ENCODE data around the gene LRRC32. TPM values are rescaled to one million over a fixed set of nuclear protein-coding genes. Genes with fewer than 3 reads are reported as not detected.

Gene LRRC32
- total and polyA plus RNA-seq, 2 experiments from 2014 or later, result 0.42 to 0.58 TPM

DNA sequence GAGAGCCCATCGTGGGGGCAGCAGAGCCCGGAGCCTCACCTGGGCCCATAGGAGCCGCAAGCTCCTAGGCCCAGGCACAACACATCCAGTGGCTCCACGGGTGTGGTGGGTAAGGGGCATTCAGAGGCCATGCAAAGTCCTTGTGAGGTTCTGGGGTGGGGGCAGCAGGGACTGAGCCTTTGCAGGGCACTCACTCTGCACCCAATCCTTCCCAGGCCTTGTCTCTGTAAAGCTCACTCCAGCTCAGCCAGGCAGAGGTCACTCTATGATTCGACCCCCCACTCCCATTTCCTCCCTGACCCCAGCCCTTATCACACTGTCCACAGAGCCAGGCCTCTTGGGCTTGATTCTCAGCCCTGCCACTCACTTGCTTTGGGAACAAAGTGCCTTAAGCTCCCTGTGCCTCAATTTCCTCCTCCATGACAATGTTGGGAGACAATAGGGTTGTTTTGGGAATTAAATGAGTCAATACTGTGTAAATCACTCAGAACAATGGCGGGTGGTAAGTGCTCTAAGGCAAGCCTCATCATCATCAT lies 46.6 kb downstream of the LRRC32 start (continued):
- TF ChIP-seq, protein P1, sequence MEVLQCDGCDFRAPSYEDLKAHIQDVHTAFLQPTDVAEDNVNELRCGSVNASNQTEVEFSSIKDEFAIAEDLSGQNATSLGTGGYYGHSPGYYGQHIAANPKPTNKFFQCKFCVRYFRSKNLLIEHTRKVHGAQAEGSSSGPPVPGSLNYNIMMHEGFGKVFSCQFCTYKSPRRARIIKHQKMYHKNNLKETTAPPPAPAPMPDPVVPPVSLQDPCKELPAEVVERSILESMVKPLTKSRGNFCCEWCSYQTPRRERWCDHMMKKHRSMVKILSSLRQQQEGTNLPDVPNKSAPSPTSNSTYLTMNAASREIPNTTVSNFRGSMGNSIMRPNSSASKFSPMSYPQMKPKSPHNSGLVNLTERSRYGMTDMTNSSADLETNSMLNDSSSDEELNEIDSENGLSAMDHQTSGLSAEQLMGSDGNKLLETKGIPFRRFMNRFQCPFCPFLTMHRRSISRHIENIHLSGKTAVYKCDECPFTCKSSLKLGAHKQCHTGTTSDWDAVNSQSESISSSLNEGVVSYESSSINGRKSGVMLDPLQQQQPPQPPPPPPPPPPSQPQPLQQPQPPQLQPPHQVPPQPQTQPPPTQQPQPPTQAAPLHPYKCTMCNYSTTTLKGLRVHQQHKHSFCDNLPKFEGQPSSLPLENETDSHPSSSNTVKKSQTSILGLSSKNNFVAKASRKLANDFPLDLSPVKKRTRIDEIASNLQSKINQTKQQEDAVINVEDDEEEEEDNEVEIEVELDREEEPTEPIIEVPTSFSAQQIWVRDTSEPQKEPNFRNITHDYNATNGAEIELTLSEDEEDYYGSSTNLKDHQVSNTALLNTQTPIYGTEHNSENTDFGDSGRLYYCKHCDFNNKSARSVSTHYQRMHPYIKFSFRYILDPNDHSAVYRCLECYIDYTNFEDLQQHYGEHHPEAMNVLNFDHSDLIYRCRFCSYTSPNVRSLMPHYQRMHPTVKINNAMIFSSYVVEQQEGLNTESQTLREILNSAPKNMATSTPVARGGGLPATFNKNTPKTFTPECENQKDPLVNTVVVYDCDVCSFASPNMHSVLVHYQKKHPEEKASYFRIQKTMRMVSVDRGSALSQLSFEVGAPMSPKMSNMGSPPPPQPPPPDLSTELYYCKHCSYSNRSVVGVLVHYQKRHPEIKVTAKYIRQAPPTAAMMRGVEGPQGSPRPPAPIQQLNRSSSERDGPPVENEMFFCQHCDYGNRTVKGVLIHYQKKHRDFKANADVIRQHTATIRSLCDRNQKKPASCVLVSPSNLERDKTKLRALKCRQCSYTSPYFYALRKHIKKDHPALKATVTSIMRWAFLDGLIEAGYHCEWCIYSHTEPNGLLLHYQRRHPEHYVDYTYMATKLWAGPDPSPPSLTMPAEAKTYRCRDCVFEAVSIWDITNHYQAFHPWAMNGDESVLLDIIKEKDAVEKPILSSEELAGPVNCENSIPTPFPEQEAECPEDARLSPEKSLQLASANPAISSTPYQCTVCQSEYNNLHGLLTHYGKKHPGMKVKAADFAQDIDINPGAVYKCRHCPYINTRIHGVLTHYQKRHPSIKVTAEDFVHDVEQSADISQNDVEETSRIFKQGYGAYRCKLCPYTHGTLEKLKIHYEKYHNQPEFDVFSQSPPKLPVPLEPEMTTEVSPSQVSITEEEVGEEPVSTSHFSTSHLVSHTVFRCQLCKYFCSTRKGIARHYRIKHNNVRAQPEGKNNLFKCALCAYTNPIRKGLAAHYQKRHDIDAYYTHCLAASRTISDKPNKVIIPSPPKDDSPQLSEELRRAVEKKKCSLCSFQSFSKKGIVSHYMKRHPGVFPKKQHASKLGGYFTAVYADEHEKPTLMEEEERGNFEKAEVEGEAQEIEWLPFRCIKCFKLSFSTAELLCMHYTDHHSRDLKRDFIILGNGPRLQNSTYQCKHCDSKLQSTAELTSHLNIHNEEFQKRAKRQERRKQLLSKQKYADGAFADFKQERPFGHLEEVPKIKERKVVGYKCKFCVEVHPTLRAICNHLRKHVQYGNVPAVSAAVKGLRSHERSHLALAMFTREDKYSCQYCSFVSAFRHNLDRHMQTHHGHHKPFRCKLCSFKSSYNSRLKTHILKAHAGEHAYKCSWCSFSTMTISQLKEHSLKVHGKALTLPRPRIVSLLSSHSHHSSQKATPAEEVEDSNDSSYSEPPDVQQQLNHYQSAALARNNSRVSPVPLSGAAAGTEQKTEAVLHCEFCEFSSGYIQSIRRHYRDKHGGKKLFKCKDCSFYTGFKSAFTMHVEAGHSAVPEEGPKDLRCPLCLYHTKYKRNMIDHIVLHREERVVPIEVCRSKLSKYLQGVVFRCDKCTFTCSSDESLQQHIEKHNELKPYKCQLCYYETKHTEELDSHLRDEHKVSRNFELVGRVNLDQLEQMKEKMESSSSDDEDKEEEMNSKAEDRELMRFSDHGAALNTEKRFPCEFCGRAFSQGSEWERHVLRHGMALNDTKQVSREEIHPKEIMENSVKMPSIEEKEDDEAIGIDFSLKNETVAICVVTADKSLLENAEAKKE (CRISPR knock-in tag; IDR thresholded peaks at IDR 0.05), result no peak
- TF ChIP-seq STAT1 (IDR thresholded peaks at IDR 0.05; ENCODE audit: unreplicated experiment), result no peak
- TF ChIP-seq NANOG (IDR thresholded peaks at IDR 0.05; ENCODE audit: borderline replicate concordance), result no peak
- TF ChIP-seq ZNF114 (CRISPR knock-in tag; IDR thresholded peaks at IDR 0.05), result no peak
- TF ChIP-seq POLR2AphosphoS5 (IDR thresholded peaks at IDR 0.05; ENCODE audit: low read depth), result no peak
- TF ChIP-seq, protein P2, sequence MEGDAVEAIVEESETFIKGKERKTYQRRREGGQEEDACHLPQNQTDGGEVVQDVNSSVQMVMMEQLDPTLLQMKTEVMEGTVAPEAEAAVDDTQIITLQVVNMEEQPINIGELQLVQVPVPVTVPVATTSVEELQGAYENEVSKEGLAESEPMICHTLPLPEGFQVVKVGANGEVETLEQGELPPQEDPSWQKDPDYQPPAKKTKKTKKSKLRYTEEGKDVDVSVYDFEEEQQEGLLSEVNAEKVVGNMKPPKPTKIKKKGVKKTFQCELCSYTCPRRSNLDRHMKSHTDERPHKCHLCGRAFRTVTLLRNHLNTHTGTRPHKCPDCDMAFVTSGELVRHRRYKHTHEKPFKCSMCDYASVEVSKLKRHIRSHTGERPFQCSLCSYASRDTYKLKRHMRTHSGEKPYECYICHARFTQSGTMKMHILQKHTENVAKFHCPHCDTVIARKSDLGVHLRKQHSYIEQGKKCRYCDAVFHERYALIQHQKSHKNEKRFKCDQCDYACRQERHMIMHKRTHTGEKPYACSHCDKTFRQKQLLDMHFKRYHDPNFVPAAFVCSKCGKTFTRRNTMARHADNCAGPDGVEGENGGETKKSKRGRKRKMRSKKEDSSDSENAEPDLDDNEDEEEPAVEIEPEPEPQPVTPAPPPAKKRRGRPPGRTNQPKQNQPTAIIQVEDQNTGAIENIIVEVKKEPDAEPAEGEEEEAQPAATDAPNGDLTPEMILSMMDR (conservative IDR thresholded peaks at IDR 0.05; ENCODE audit: low read depth in 2 of 2), result no peak

DNA sequence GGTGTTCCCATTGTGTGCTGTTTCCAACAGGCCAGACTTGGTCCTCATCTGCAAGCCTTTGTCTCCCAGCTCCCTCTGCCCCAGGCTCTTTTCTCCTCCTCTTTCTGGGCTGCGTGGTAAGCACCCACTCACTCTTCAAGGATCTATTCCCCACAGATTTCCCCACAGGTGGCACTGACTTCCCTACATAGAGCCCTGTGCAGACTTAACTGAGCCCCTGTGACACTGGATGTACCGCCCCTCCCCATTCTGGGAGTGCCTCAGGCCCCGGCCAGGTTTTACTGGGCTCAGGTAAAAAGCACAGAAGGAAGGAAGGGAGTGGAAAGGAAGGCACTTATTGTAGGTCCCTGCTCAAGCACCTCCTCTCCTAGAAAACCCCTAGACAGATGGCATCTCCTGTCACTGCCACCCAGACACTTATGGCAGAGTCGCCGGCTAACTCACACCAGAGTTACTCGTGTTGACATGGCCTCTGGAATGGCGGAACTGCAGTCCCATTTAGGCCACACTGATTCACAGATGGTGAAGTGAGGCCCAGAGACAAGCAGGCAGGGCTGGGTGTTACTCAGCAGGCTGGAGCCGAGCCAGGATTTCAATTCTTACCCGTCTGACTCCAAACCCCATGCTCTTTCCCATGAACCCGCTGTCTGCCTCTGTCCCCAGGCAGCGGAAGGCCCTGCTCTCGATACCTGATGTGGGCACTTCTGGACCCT lies 47.2 kb downstream of the LRRC32 start:
- no peak; the same call in 1 of the 3 replicates for ATAC-seq
- no peak overlapping the region for H2AFZ ChIP-seq
- H3K4me3 Mint-ChIP-seq, result no peak overlapping the region
- TF ChIP-seq, protein P3, sequence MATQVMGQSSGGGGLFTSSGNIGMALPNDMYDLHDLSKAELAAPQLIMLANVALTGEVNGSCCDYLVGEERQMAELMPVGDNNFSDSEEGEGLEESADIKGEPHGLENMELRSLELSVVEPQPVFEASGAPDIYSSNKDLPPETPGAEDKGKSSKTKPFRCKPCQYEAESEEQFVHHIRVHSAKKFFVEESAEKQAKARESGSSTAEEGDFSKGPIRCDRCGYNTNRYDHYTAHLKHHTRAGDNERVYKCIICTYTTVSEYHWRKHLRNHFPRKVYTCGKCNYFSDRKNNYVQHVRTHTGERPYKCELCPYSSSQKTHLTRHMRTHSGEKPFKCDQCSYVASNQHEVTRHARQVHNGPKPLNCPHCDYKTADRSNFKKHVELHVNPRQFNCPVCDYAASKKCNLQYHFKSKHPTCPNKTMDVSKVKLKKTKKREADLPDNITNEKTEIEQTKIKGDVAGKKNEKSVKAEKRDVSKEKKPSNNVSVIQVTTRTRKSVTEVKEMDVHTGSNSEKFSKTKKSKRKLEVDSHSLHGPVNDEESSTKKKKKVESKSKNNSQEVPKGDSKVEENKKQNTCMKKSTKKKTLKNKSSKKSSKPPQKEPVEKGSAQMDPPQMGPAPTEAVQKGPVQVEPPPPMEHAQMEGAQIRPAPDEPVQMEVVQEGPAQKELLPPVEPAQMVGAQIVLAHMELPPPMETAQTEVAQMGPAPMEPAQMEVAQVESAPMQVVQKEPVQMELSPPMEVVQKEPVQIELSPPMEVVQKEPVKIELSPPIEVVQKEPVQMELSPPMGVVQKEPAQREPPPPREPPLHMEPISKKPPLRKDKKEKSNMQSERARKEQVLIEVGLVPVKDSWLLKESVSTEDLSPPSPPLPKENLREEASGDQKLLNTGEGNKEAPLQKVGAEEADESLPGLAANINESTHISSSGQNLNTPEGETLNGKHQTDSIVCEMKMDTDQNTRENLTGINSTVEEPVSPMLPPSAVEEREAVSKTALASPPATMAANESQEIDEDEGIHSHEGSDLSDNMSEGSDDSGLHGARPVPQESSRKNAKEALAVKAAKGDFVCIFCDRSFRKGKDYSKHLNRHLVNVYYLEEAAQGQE (IDR thresholded peaks at IDR 0.05; ENCODE audit: unreplicated experiment), result no peak
- no peak for TF ChIP-seq POLR2AphosphoS5 (IDR thresholded peaks at IDR 0.05; ENCODE audit: low read depth)
- TF ChIP-seq CREB1 (CRISPR knock-in tag; IDR thresholded peaks at IDR 0.05; ENCODE audit: low read depth), result no peak
- TF ChIP-seq, protein P2 (conservative IDR thresholded peaks at IDR 0.05; ENCODE audit: low read depth in 2 of 2), result no peak
- no peak for TF ChIP-seq ZNF114 (CRISPR knock-in tag; IDR thresholded peaks at IDR 0.05)
- no peak for TF ChIP-seq ZNF331 (CRISPR knock-in tag; IDR thresholded peaks at IDR 0.05; ENCODE audit: low read depth)
- TF ChIP-seq STAT1 (IDR thresholded peaks at IDR 0.05; ENCODE audit: unreplicated experiment), result no peak

More for the DNA sequence above, 47.2 kb downstream of the LRRC32 start:
- H4K20me1 ChIP-seq (replicated peaks; ENCODE audit: insufficient read depth), result no peaks in the 10 kb centered on the region
- no peaks in the 10 kb centered on the region for H3F3A ChIP-seq (replicated peaks; ENCODE audit: low read depth)
- H3K4me1 Mint-ChIP-seq, result peaks cover 8% of the 10 kb centered on the region; the same call in 2 of the 3 replicates
- peaks cover 6% of the 10 kb centered on the region; the same call in 1 of the 3 replicates for H3K36me3 Mint-ChIP-seq (ENCODE audit: low read depth)
- no peaks in the 10 kb centered on the region for H3K79me2 ChIP-seq (replicated peaks; ENCODE audit: insufficient read depth)
- H3K9me2 ChIP-seq (ENCODE audit: insufficient read depth), result no peaks in the 10 kb centered on the region
- no peak overlapping the region for H3K4me3 ChIP-seq
- no peak overlapping the region for H3K27ac ChIP-seq (ENCODE audit: low read depth)
- H3K27ac Mint-ChIP-seq, result no peak overlapping the region
- no peaks in the 10 kb centered on the region for H3K4me1 ChIP-seq (ENCODE audit: insufficient read depth)
- no peaks in the 10 kb centered on the region for H3K36me3 ChIP-seq (ENCODE audit: insufficient read depth)
- DNase-seq (ENCODE audit: low spot score), result no peak
- peaks cover 11% of the 10 kb centered on the region for H3K27me3 Mint-ChIP-seq (ENCODE audit: insufficient read depth, low read depth, poor library complexity)
- H3K27me3 ChIP-seq (ENCODE audit: insufficient read depth), result no peaks in the 10 kb centered on the region
- H3K9me3 Mint-ChIP-seq, result peaks cover 12% of the 10 kb centered on the region; the same call in 2 of the 3 replicates
- H3K4me2 ChIP-seq, result no peak overlapping the region
